Muscle layer of duodenum (tissue), 2 donors: ENCODE measurements around the gene MT3.

Source experiments
- H3K27ac ChIP-seq: one replicate; pipeline ENCODE4 v1.7.0; 2013; ENCODE audit warnings: mild to moderate bottlenecking, low read length
- H3K27me3 ChIP-seq: one replicate; pipeline ENCODE4 v1.7.0; 2013; ENCODE audit warnings: low read depth, mild to moderate bottlenecking, control low read depth, low read length
- H3K36me3 ChIP-seq, 2 donors: one replicate each; pipeline ENCODE4 v1.7.0; 2013; ENCODE audit warnings: low read length in 2 of 2, control low read depth in 1 of 2, mild to moderate bottlenecking in 1 of 2; ENCODE audit not compliant: insufficient read depth in 2 of 2, control insufficient read depth in 1 of 2
- H3K4me1 ChIP-seq, 2 donors: one replicate each; pipeline ENCODE4 v1.7.0; 2013; ENCODE audit warnings: low read length in 2 of 2, mild to moderate bottlenecking in 2 of 2, control low read depth in 1 of 2, moderate library complexity in 1 of 2; ENCODE audit not compliant: insufficient read depth in 2 of 2, control insufficient read depth in 1 of 2
- H3K4me3 ChIP-seq, 2 donors: one replicate each; pipeline ENCODE4 v1.7.0; 2013; ENCODE audit warnings: low read length in 2 of 2, low read depth in 1 of 2, mild to moderate bottlenecking in 1 of 2
- H3K9me3 ChIP-seq, 2 donors: one replicate each; pipeline ENCODE4 v1.7.0; 2013; ENCODE audit warnings: low read length in 2 of 2, control low read depth in 1 of 2, mild to moderate bottlenecking in 1 of 2; ENCODE audit not compliant: control insufficient read depth in 1 of 2
- donor health status: healthy.

The MT3 gene

DNA sequence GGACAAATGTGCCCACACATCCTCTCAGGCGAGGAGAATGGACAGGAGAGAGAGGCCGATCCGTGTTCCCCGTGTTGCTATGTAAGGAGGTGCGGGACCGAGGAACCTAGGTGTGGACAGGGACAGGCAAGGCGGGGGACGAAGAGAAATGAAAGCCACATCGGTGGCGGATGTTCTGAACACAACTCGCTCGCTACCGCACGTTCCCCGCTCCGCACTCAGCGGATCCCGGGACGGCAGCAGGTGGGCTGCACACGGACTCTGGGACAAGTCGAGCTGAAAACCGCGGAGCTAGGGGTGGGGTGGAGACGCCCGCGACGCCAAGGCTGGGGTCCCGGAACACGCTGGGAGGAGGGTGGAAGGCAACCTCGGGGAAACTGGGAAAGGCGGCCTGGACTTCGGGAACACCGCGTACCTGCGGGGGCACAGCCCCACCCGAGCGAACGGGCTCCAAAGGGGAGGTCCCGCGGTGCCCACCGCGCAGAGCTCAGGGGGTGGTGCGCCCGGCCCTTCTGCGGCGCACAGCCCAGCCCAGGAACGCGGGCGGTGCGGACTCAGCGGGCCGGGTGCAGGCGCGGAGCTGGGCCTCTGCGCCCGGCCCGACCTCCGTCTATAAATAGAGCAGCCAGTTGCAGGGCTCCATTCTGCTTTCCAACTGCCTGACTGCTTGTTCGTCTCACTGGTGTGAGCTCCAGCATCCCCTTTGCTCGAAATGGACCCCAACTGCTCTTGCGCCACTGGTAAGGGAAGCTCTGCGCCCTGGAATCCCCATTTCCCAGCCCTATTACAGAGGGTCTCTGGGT lies 36.0 kb downstream of the MT3 start, which contains the start of gene MT1E:
TSS of gene MT1E (plus strand) at position 642 of the 803 bp plus-strand sequence. CDS start at position 713, 71 bp downstream.
- Histone ChIP-seq H3K4me3 (peak within 1 kb of the TSS; percentile 74 to 75), H3K27me3 (no peaks in the 10 kb centered on the region), H3K9me3 (no peaks in the 10 kb centered on the region), H3K27ac (peak within 1 kb of the TSS; percentile 90), H3K36me3 (no peaks in the 10 kb centered on the region), H3K4me1 (peaks cover 0 to 7% of the 10 kb centered on the region in 2 donors)

DNA sequence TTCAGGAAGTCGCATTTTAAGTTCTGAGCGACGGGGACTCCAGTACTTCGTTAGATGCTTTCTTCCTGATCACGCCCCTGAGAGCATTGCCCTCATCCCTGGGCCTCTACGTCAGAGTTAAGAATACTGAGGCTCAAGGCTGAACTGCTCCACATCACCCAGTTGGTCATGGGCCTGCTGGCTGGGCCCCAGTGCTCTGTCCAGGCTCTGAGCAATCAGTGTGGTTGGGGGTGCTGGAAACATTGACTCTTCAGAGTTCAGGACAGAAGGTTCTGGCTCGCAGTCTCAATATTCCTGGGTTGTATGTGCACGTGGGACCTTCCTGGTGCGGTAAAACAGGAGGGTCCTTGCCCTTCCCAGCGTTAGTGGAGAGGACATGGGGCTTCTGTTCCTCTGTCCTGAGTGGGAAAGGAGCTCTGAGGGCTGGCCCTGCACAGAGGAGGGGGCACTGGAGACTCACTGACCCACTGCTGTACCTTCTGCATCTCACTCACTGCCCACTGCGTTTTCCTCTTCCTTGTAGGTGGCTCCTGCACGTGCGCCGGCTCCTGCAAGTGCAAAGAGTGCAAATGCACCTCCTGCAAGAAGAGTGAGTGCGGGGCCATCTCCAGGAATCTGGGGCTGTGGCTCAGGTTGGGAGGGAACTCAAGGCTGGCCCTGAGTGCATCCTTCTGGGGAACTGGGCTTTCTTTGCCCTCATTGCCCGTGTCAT lies 36.8 kb downstream of the MT3 start:
- Histone ChIP-seq H3K27ac (peak overlapping the region; percentile 90), H3K9me3 (no peaks in the 10 kb centered on the region), H3K4me3 (peak overlapping the region; percentile 74 to 75), H3K27me3 (no peaks in the 10 kb centered on the region), H3K36me3 (no peaks in the 10 kb centered on the region), H3K4me1 (peaks cover 0 to 7% of the 10 kb centered on the region in 2 donors)

- H3K9me3 ChIP-seq = no peaks in the 10 kb centered on the region
- peak overlapping the region; percentile 90 for H3K27ac ChIP-seq
- peak overlapping the region; percentile 74 to 75 for H3K4me3 ChIP-seq
- H3K36me3 ChIP-seq = no peaks in the 10 kb centered on the region
- peaks cover 0 to 7% of the 10 kb centered on the region in 2 donors for H3K4me1 ChIP-seq
- H3K27me3 ChIP-seq = no peaks in the 10 kb centered on the region
These were observed 37.4 kb downstream of the MT3 start for GRCh38 chr16:56626685-56627084.

- H3K4me1 ChIP-seq = peaks cover 0 to 7% of the 10 kb centered on the region in 2 donors
- H3K27me3 ChIP-seq = peaks cover 4% of the 10 kb centered on the region
- H3K4me3 ChIP-seq = no peak overlapping the region
- no peaks in the 10 kb centered on the region for H3K36me3 ChIP-seq
- H3K27ac ChIP-seq = no peak overlapping the region
- no peaks in the 10 kb centered on the region for H3K9me3 ChIP-seq
These were observed 39.4 kb downstream of the MT3 start for GRCh38 chr16:56628486-56629350.

DNA sequence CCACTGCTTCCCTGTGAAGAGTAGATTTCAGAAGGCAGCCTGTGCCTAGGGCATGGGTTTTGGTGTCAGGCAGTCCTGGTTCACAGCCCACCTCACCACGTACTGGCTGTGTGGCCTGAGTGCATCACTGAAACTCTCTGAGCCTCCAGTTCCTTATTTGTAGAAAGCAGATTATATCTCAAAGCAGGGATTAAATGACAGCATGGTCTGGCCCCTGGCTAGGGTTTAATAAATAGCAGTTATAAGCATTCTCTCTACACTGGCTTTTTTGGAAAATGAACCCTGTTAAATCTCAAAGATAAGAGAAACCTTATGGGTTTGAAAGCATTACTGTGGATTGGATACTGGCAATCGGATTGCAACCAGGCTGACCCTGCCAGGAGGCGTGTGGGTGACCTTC lies 40.2 kb downstream of the MT3 start:
- H3K9me3 ChIP-seq = no peaks in the 10 kb centered on the region
- peaks cover 0 to 7% of the 10 kb centered on the region in 2 donors for H3K4me1 ChIP-seq
- H3K27ac ChIP-seq = no peak overlapping the region
- H3K36me3 ChIP-seq = no peaks in the 10 kb centered on the region
- H3K27me3 ChIP-seq = peaks cover 7% of the 10 kb centered on the region
- no peak overlapping the region for H3K4me3 ChIP-seq

GRCh38 chr16:56630134-56630533 lies 40.8 kb downstream of the MT3 start:
- no peak overlapping the region for H3K27ac ChIP-seq
- H3K27me3 ChIP-seq = peaks cover 12% of the 10 kb centered on the region
- no peaks in the 10 kb centered on the region for H3K9me3 ChIP-seq
- H3K4me3 ChIP-seq = no peak overlapping the region
- H3K36me3 ChIP-seq = no peaks in the 10 kb centered on the region
- peaks cover 0 to 11% of the 10 kb centered on the region in 2 donors for H3K4me1 ChIP-seq

DNA sequence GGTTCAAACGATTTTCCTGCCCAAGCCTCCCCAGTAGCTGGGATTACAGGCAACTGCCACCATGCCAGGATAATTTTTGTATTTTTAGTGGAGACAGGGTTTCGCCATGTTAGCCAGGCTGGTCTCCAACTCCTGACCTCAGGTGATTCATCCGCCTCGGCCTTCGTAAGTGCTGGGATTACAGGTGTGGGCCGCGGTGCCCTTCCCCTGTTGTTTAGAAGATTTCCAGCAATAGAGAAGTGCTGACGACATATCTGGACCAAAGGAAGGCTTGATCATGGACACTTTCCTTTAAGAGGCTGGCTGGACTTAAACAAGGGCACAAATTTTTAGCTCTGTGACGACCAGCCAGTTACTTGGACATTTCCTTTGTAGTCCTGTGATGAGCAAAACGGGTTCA lies 41.9 kb downstream of the MT3 start:
- Histone ChIP-seq H3K27me3 (peaks cover 17% of the 10 kb centered on the region), H3K36me3 (no peaks in the 10 kb centered on the region), H3K27ac (no peak overlapping the region), H3K4me3 (no peak overlapping the region), H3K9me3 (no peaks in the 10 kb centered on the region), H3K4me1 (peaks cover 0 to 18% of the 10 kb centered on the region in 2 donors)

DNA sequence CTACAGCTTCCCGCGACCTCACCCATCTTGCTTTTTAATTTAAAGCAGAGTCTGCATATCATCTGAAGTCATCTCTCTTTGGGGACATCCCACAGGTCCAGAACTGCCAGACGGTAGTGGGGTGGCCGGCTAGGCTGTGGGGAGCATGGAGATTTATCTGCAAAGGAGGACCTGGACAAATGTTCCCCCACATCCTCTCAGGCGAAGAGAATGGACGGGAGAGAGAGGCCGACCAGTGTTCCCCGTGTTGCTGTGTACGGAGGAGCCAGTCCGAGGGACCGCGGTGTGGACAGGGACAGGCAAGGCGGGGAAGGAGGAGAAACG lies 42.5 kb downstream of the MT3 start:
- peaks cover 0 to 14% of the 10 kb centered on the region in 2 donors for H3K4me1 ChIP-seq
- H3K27me3 ChIP-seq = peaks cover 17% of the 10 kb centered on the region
- H3K9me3 ChIP-seq = no peaks in the 10 kb centered on the region
- peak overlapping the region; percentile 63 for H3K27ac ChIP-seq
- no peaks in the 10 kb centered on the region for H3K36me3 ChIP-seq
- H3K4me3 ChIP-seq = peak overlapping the region; percentile 65 to 74

GRCh38 chr16:56632156-56632847 lies 43.0 kb downstream of the MT3 start, which contains the start of gene MT1M:
MT1M (plus strand) TSS chr16:56632659; CDS start chr16:56632732, 73 bp downstream.
- Histone ChIP-seq H3K9me3 (no peaks in the 10 kb centered on the region), H3K27me3 (peaks cover 17% of the 10 kb centered on the region), H3K27ac (peak within 1 kb of the TSS; percentile 74), H3K4me1 (peaks cover 0 to 11% of the 10 kb centered on the region in 2 donors), H3K36me3 (no peaks in the 10 kb centered on the region), H3K4me3 (peak within 1 kb of the TSS; percentile 65 to 74)

GRCh38 chr16:56632848-56633365 lies 43.6 kb downstream of the MT3 start:
- peaks cover 0 to 11% of the 10 kb centered on the region in 2 donors for H3K4me1 ChIP-seq
- H3K4me3 ChIP-seq = peak overlapping the region; percentile 65 to 74
- no peaks in the 10 kb centered on the region for H3K9me3 ChIP-seq
- H3K36me3 ChIP-seq = no peaks in the 10 kb centered on the region
- peak overlapping the region; percentile 74 for H3K27ac ChIP-seq
- H3K27me3 ChIP-seq = peaks cover 18% of the 10 kb centered on the region
